ENCODE measurements around the gene COL27A1. TPM values are rescaled to one million over a fixed set of nuclear protein-coding genes. Genes with fewer than 3 reads are reported as not detected.

Gene COL27A1
- polyA plus RNA-seq, 1 donor = 45.2 TPM

GRCh38 chr9:114143234-114143633 lies 12.1 kb upstream of the COL27A1 start:
- no peak for DNase-seq

GRCh38 chr9:114146735-114147134 lies 8.6 kb upstream of the COL27A1 start:
- DNase-seq = no peak

DNA sequence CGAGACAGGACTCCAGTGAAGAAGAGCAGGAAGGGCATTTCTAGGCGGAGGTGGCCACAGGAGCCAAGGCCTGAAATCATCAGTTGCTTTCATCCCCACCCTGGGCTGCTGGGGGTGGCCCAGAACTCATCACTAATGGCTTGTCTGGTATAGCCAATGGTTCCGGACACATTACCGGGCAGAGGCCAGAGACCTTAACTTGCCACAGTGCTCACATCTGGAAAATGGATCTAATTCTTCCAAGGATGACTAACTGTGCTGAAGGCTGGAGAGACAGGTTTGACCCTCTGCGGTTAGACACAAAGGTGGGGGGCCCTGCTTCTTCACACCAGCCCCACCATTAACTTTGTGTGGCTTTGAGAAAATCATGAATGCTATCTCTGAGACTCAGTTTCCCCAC lies 6.2 kb upstream of the COL27A1 start:
- no peak for DNase-seq

DNA sequence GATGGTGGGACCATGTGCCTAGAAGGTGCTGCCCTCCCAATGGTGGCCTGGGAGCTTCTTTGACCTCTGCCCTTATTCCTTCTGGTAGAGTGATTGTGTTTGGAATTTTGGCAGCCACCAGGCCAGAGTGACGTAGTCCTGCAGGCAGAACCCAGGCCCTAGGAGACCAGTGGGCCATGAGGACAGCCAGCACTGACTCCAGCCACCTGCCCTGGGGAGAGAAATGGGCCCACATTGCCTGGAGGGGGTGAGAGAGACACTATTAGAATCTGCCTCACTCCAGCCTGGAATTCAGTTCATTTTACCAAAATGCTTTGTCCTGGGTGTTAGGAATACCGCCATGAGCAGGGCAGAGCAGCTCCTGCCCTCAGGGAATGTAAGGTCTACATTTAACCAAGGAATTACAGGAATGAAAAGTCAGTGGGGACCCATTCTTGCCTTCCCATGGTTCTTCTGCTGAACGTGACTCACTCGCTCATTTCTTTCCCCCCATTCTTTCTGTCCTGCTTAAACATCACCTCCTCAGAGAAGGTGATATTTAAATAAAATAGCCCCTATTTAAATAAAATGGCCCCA lies 5.5 kb upstream of the COL27A1 start:
- no peak for DNase-seq

DNA sequence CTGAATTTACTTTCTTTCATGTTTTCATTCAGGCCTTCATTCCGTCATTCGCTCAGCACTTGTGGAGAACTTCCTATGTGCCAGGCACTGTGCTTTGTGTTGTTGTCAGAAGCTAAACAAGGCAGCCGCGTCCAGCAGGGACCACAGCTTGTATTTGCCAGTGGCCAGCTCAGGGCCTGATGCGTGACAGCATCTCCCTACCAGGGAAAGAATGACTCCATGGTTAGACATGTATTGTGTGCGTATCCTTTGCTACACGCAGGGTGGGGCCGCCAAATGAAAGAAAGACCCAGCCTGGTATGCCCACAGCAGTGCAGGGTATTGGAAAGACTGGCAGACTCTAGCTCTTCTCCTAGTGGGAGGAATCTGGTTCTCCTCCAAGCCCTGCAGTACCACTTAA lies 4.7 kb upstream of the COL27A1 start:
- no peak for DNase-seq

- no peak for DNase-seq
Measured at GRCh38 chr9:114151426-114151956, 3.8 kb upstream of the COL27A1 start.

GRCh38 chr9:114153761-114154599 lies 1.4 kb upstream of the COL27A1 start:
- DNase-seq = no peak

- no peak for DNase-seq
Measured at GRCh38 chr9:114154600-114155102, 686 bp upstream of the COL27A1 start.

DNA sequence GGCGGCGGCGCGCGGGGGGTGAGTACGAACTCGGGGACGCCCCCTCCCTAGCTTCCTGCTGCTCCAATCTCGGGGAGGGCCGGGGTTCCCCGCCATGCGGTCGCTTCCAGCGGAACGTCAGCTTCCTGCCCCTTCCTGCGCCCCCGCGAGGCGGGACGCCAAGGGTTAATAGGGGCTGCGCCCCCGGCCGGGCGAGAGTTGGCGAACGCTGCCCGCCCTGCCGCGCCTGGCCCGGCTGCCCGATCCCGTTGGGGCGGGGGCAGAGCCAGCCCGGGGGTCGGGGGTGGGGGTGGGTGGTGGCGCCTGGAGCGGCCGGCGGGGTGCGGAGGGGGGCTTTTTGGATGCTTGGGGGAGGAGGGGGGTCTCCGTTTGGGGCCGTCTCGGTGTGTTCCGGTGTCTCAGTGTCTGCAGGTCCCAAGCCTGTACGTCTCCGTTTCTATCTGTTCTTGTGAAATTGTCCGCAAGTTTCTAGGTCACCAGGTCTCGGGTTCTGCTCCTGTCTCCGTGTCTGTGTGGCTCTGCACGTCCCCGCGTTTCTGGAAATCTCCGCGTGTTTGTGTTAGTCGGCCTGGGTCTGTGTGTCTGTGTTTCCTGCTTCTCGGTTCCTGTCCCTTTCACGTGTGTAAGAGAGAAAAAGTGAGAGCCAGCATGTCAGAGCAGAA lies 789 bp downstream of the COL27A1 start:
- no peak for DNase-seq

GRCh38 chr9:114156657-114157421 lies 1.5 kb downstream of the COL27A1 start:
- DNase-seq = no peak

GRCh38 chr9:114157516-114158176 lies 2.3 kb downstream of the COL27A1 start:
- no peak for DNase-seq

- no peak for DNase-seq
Measured at GRCh38 chr9:114158482-114159130, 3.3 kb downstream of the COL27A1 start.

GRCh38 chr9:114159691-114160090 lies 4.4 kb downstream of the COL27A1 start:
- DNase-seq = no peak

GRCh38 chr9:114161513-114161912 lies 6.2 kb downstream of the COL27A1 start:
- DNase-seq = no peak

GRCh38 chr9:114163517-114163951 lies 8.2 kb downstream of the COL27A1 start:
- no peak for DNase-seq

- DNase-seq = no peak
Measured at GRCh38 chr9:114164191-114164794, 9.0 kb downstream of the COL27A1 start.

DNA sequence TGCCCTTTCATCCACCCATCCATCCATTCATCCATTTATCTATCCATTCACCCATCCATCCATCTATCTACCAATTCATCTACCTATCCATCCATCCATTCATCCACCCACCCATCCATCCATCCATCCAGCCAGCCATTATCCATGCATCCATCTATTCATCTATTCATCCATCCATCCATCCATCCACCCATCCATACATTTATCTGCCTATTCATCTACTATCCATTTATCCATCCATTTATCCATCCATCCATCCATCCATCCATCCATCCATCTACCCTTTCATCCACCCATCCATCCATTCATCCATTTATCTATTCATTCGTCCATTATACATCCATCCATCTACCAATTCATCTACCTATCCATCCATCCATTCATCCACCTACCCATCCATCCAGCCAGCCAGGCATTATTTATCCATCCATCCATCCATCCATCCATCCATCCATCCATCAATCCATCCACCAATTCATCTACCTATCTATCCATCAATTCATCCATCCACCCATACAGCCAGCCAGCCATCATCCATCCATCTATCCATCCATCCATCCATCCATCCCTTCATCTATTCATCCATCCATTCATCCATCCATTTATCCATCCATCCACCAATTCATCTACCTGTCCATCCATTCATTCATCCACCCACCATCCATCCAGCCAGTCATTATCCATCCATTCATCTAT lies 10.2 kb downstream of the COL27A1 start:
- DNase-seq = no peak

GRCh38 chr9:114166103-114166470 lies 10.8 kb downstream of the COL27A1 start:
- DNase-seq = no peak

- DNase-seq = no peak
Measured at GRCh38 chr9:114166614-114167572, 11.6 kb downstream of the COL27A1 start.
